SK-N-MC (cell line): ENCODE data around the gene JPH3.

ENCODE experiments used
- EZH2 ChIP-seq: fragments of 200-600 bp; sonication (generic); IDR thresholded peaks from one replicate; pipeline ENCODE4 v1.6.1; 2017; ENCODE audit warnings: antibody characterized with exemption
- FOXP2 ChIP-seq: optimal IDR thresholded peaks from 2 replicates; pipeline ENCODE3; 2011; ENCODE audit warnings: mild to moderate bottlenecking, moderate library complexity; ENCODE audit not compliant: insufficient read depth; ENCODE audit errors: extremely low read length, control extremely low read depth
- POLR2AphosphoS5 ChIP-seq: IDR thresholded peaks from 2 replicates; pipeline ENCODE4 v1.6.1; 2012; ENCODE audit warnings: mild to moderate bottlenecking, low read depth, low read length, borderline replicate concordance

GRCh38 chr16:87693827-87694226 is 91.5 kb downstream of the JPH3 start:
- TF ChIP-seq EZH2 (no peak), FOXP2 (no peak), POLR2AphosphoS5 (no peak)
